ENCODE data around the gene BUD23. TPM values are rescaled to one million over a fixed set of nuclear protein-coding genes. Genes with fewer than 3 reads are reported as not detected.

The BUD23 gene
- total RNA-seq, 2 donors from 2014 or later = 34.3 to 43.3 TPM

DNA sequence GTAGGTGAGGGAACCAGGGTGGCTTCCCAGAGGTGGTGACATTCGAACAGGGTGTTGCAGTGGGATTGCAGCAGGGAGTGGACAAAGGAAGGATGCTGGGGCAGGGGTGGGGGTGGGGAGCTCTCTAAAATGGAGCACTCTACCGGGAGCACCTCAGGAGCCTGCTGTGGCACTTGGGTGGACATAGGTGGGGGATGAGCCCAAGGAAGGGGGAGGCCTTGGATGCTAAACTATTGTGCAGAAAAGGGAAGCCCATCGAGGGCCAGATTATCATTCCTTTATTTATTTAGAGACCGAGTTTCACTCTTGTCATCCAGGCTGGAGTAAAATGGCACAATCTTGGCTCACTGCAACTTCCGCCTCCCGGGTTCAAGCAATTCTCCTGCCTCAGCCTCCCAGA is 39.4 kb downstream of the BUD23 start:
- no peak for DNase-seq
- WGBS, 2 donors = 53 to 56% methylated on average over 6 of the region's 6 CpGs

GRCh38 chr7:73723813-73724212 is 40.4 kb downstream of the BUD23 start:
- Histone ChIP-seq H3K4me3 (no peak overlapping the region), H3K4me1 (peaks cover 23% of the 10 kb centered on the region), H3K36me3 (replicated peaks in 1 of 2; ENCODE audit: insufficient read depth in 1 of 2, low read depth in 2 of 2) (no peaks in the 10 kb centered on the region), H3K9me3 (no peaks in the 10 kb centered on the region), H3K27me3 (no peaks in the 10 kb centered on the region), H3K27ac (no peak overlapping the region)
- WGBS, 2 donors = 79 to 80% methylated on average over 3 of the region's 3 CpGs
- TF ChIP-seq CTCF (IDR thresholded peaks at IDR 0.05) (no peak), POLR2A (IDR thresholded peaks at IDR 0.05) (no peak)
- no peak for ATAC-seq
- intact Hi-C loops (cut with DNase I) = loop anchor here (10.0 kb wide), 1 partner anchor 49 kb away; no protein-coding TSS in a partner anchor
- no peak for DNase-seq

More for the DNA sequence above, 39.4 kb downstream of the BUD23 start:
- no peak for ATAC-seq
- Histone ChIP-seq H3K27ac (no peak overlapping the region), H3K4me1 (peaks cover 33% of the 10 kb centered on the region), H3K9me3 (no peaks in the 10 kb centered on the region), H3K36me3 (replicated peaks in 1 of 2; ENCODE audit: insufficient read depth in 1 of 2, low read depth in 2 of 2) (no peaks in the 10 kb centered on the region), H3K4me3 (no peak overlapping the region), H3K27me3 (no peaks in the 10 kb centered on the region)
- TF ChIP-seq POLR2A (IDR thresholded peaks at IDR 0.05) (no peak), CTCF (IDR thresholded peaks at IDR 0.05) (no peak)
- intact Hi-C loops (cut with DNase I) = loop anchor here (10.0 kb wide), 1 partner anchor 48 kb away; no protein-coding TSS in a partner anchor

DNA sequence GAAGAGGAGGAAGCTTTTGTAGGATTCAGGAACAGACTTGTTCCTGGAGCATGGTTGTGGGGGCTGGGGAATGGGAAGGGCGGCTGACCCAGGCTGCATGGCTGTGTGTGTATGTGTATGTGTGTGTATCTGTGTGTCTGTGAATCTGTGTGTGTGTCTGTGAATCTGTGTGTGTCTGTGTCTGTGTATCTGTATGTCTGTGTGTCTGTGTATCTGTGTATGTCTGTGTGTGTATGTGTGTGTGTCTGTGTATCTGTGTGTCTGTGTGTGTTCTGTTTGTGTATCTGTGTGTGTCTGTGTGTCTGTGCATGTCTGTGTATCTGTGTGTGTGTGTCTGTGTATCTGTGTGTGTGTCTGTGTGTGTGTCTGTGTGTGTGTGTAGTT is 42.7 kb downstream of the BUD23 start:
- 73 to 90% methylated on average over 1 of the region's 1 CpG for WGBS, 2 donors
- Histone ChIP-seq H3K4me3 (no peak overlapping the region), H3K9me3 (no peaks in the 10 kb centered on the region), H3K27ac (no peak overlapping the region), H3K36me3 (replicated peaks in 1 of 2; ENCODE audit: insufficient read depth in 1 of 2, low read depth in 2 of 2) (no peaks in the 10 kb centered on the region), H3K4me1 (peaks cover 11% of the 10 kb centered on the region), H3K27me3 (no peaks in the 10 kb centered on the region)
- no peak for TF ChIP-seq POLR2A (IDR thresholded peaks at IDR 0.05)
- TF ChIP-seq CTCF (IDR thresholded peaks at IDR 0.05) = no peak
- ATAC-seq (peak; percentile 3), DNase-seq (no peak)
- intact Hi-C loops (cut with DNase I) = loop anchor here (5.0 to 10.0 kb wide), 2 partner anchors 51 to 119 kb away; no protein-coding TSS in a partner anchor

GRCh38 chr7:73727952-73728351 is 44.6 kb downstream of the BUD23 start:
- no peaks in the 10 kb centered on the region for H3K4me1 ChIP-seq
- ATAC-seq (no peak), DNase-seq (no peak)
- H3K4me3 ChIP-seq = no peak overlapping the region
- intact Hi-C loops (cut with DNase I) = loop anchor here (5.0 to 10.0 kb wide), 2 partner anchors 53 to 121 kb away; no protein-coding TSS in a partner anchor
- no peak overlapping the region for H3K27ac ChIP-seq
- H3K36me3 ChIP-seq (replicated peaks in 1 of 2; ENCODE audit: insufficient read depth in 1 of 2, low read depth in 2 of 2) = no peaks in the 10 kb centered on the region
- WGBS, 2 donors = 65 to 74% methylated on average over 3 of the region's 3 CpGs
- TF ChIP-seq POLR2A (IDR thresholded peaks at IDR 0.05) (no peak), CTCF (IDR thresholded peaks at IDR 0.05) (no peak)
- H3K27me3 ChIP-seq = no peaks in the 10 kb centered on the region
- no peaks in the 10 kb centered on the region for H3K9me3 ChIP-seq

DNA sequence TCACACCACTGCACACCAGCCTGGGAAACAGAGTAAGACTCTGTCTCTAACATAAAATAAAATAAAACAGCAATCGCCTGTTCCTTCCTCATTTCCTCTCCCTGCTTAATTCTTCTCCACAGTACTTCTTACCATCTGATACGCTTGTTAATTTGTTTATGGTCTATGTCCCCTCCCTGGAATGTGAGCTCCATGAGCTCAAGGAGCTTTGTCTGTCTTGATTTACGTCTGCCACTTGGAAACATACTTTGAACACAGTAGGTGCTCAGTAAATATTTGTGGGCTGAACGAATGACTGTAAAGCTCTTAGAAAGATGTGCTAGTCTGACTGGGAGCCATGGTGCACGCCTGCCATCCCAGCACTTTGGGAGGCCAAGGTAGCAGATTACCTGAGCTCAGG is 45.2 kb downstream of the BUD23 start:
- 38 to 55% methylated on average over 5 of the region's 5 CpGs for WGBS, 2 donors
- ATAC-seq = no peak

More for the DNA sequence above, 45.2 kb downstream of the BUD23 start:
- H3K9me3 ChIP-seq = no peaks in the 10 kb centered on the region
- H3K36me3 ChIP-seq (replicated peaks in 1 of 2; ENCODE audit: insufficient read depth in 1 of 2, low read depth in 2 of 2) = no peaks in the 10 kb centered on the region
- intact Hi-C loops (cut with DNase I) = loop anchor here (5.0 to 10.0 kb wide), 2 partner anchors 54 to 121 kb away; no protein-coding TSS in a partner anchor
- DNase-seq = no peak
- no peak overlapping the region for H3K27ac ChIP-seq
- TF ChIP-seq CTCF (IDR thresholded peaks at IDR 0.05) (no peak), POLR2A (IDR thresholded peaks at IDR 0.05) (no peak)
- H3K4me1 ChIP-seq = no peaks in the 10 kb centered on the region
- H3K4me3 ChIP-seq = no peak overlapping the region
- no peaks in the 10 kb centered on the region for H3K27me3 ChIP-seq
